HFF-Myc (cell line): ENCODE data around the gene CDH4.

Experiments used
- DNase-seq: peaks from one replicate; pipeline ENCODE4 v3.0.0-alpha.2; 2011; ENCODE audit warnings: low read depth; ENCODE audit errors: extremely low read depth
- H3K4me3 ChIP-seq: replicated peaks from 2 replicates; pipeline ENCODE4 v1.5.1; 2011; ENCODE audit warnings: low read depth, mild to moderate bottlenecking, control low read depth, low read length
- CTCF ChIP-seq: IDR thresholded peaks from 2 replicates; pipeline ENCODE4 v1.5.1; 2012; ENCODE audit warnings: mild to moderate bottlenecking, low read depth, low read length, control low read depth; ENCODE audit errors: missing control alignments

The CDH4 gene

GRCh38 chr20:61759286-61760065 lies 507.4 kb downstream of the CDH4 start:
- TF ChIP-seq CTCF, result no peak
- no peak overlapping the region for H3K4me3 ChIP-seq
- DNase-seq, result no peak

DNA sequence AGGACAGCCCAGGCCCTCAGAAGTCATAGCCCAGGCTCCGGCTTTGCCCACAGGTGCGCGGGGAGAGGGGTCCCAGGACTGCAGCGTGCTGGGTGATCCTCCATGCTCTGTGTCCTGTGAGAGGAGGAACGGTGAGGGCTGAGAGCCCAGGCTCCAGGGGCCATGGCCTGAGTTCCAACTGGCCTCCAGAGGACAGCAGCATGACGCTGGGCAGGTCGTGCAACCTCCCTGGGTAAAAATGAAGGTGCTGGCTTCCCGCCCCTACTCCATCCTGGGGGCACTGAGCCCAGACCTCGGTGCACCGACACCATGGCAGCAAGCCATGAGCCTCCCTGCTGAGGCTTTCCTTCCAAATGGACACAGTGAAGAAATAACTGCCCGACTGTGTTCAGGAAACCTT lies 508.3 kb downstream of the CDH4 start:
- DNase-seq, result no peak
- no peak overlapping the region for H3K4me3 ChIP-seq
- TF ChIP-seq CTCF, result no peak

DNA sequence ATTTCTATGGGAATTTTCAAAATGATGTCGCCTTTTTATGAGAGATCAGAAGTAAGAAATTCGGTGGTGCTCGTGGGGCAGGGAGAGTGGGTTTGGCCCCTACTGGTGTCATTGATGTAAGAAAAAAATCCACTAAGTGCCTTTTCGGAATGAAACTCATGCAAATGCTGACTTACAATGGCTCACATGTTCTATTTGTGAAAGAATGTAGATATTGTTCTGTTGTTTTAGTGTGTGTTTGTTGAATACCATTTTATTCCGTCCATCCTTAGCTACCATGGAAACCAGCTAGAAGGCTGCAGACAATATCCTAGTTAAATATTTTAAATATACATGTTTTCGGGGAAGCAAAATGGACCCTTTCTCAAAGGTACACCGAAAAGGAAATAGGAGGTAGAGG lies 508.7 kb downstream of the CDH4 start:
- TF ChIP-seq CTCF, result no peak
- no peak overlapping the region for H3K4me3 ChIP-seq
- DNase-seq, result no peak

GRCh38 chr20:61761453-61762166 lies 509.5 kb downstream of the CDH4 start:
- no peak for TF ChIP-seq CTCF
- H3K4me3 ChIP-seq, result no peak overlapping the region
- no peak for DNase-seq

DNA sequence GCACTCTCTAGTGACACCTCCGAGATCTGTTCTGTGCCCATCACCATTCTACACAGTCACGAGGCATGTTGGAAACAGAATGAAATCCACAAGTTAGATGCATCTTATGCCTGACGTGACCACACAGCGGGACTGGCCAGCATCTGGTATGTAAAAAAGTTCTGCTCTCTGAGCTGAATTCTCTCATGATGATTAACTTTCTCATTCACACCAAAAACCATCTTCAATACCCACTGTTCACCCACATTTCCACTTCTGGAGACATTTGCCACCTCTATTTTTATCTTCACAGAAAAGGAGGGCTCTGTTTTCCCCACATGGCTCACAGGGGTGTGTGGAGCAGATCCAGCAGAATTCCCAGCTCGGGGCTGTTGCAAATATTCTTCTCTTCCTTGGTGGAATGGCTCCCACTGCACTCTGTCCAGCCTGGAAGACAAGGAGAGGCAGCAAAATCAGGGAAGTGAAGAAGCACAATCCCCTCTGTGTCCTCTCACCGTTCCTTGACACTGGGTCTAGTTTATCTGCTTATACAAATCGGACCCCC lies 510.2 kb downstream of the CDH4 start:
- no peak for DNase-seq
- H3K4me3 ChIP-seq, result no peak overlapping the region
- TF ChIP-seq CTCF, result no peak

- TF ChIP-seq CTCF, result no peak
- no peak for DNase-seq
Measured at GRCh38 chr20:61762886-61763739, 511.1 kb downstream of the CDH4 start.

More at GRCh38 chr20:61762886-61763739, 511.1 kb downstream of the CDH4 start:
- no peak overlapping the region for H3K4me3 ChIP-seq
